Stimulated activated CD8-positive, alpha-beta memory T cell treated with anti-CD3 and anti-CD28 coated beads, Interleukin-15, amount 100 ng/mL, for 1 hour (primary cell): ENCODE results near the gene STPG4.

Source experiments
- DNase-seq: peaks from one replicate; pipeline ENCODE4 v3.0.0-alpha.2; 2020; ENCODE audit warnings: low read depth

The STPG4 gene

GRCh38 chr2:47087051-47087450 is 68.1 kb downstream of the STPG4 start:
- no peak for DNase-seq

- DNase-seq, result no peak
These were observed 68.5 kb downstream of the STPG4 start for GRCh38 chr2:47086571-47086970.

GRCh38 chr2:47086054-47086471 is 69.0 kb downstream of the STPG4 start:
- DNase-seq, result no peak

- DNase-seq, result no peak
These were observed 71.0 kb downstream of the STPG4 start for GRCh38 chr2:47083886-47084687.

GRCh38 chr2:47083485-47083884 is 71.6 kb downstream of the STPG4 start:
- DNase-seq, result no peak

- no peak for DNase-seq
These were observed 72.1 kb downstream of the STPG4 start for GRCh38 chr2:47083005-47083404.

GRCh38 chr2:47080888-47081301 is 74.2 kb downstream of the STPG4 start:
- no peak for DNase-seq

GRCh38 chr2:47079515-47080412 is 75.3 kb downstream of the STPG4 start:
- no peak for DNase-seq

GRCh38 chr2:47078541-47079482 is 76.3 kb downstream of the STPG4 start:
- no peak for DNase-seq

GRCh38 chr2:47077442-47078117 is 77.5 kb downstream of the STPG4 start:
- DNase-seq, result no peak

GRCh38 chr2:47076586-47077441 is 78.3 kb downstream of the STPG4 start:
- DNase-seq, result no peak

- no peak for DNase-seq
These were observed 79.0 kb downstream of the STPG4 start for GRCh38 chr2:47076126-47076506.

GRCh38 chr2:47075361-47076125 is 79.6 kb downstream of the STPG4 start:
- DNase-seq, result no peak

GRCh38 chr2:47074691-47075090 is 80.4 kb downstream of the STPG4 start:
- DNase-seq, result no peak

GRCh38 chr2:47073641-47074040 is 81.5 kb downstream of the STPG4 start:
- DNase-seq, result no peak

GRCh38 chr2:47073217-47073616 is 81.9 kb downstream of the STPG4 start:
- DNase-seq, result no peak

- no peak for DNase-seq
These were observed 82.3 kb downstream of the STPG4 start for GRCh38 chr2:47072728-47073191.

GRCh38 chr2:47072018-47072691 is 83.0 kb downstream of the STPG4 start:
- DNase-seq, result no peak
